Progenitor cell of endocrine pancreas (in vitro differentiated cells): ENCODE data around the gene ZBTB42. TPM values are rescaled to one million over a fixed set of nuclear protein-coding genes. Genes with fewer than 3 reads are reported as not detected.
"Not testable (repeated sequence)": the region's sequence is repeated elsewhere in the genome, so short reads cannot be mapped to it uniquely, and the experiment has no call there.

ENCODE experiments used
- DNase-seq: peaks from one replicate; pipeline ENCODE4 v3.0.0; 2021; ENCODE audit warnings: low spot score; ENCODE audit not compliant: unreplicated experiment
- H3K27ac Mint-ChIP-seq: 2 replicates; pipeline ENCODE4 v1.8.0; 2021; ENCODE audit warnings: mild to moderate bottlenecking, moderate library complexity, mixed read lengths
- H3K27me3 Mint-ChIP-seq: 2 replicates; pipeline ENCODE4 v1.8.0; 2021; ENCODE audit warnings: mixed read lengths
- H3K36me3 Mint-ChIP-seq: 2 replicates; pipeline ENCODE4 v1.8.0; 2022; ENCODE audit warnings: mixed read lengths; ENCODE audit not compliant: insufficient read depth
- H3K4me1 Mint-ChIP-seq: 2 replicates; pipeline ENCODE4 v1.8.0; 2021; ENCODE audit warnings: low read depth, mixed read lengths
- H3K4me3 Mint-ChIP-seq: 2 replicates; pipeline ENCODE4 v1.8.0; 2021; ENCODE audit warnings: low read depth, mild to moderate bottlenecking, moderate library complexity, mixed read lengths
- H3K9me3 Mint-ChIP-seq: 2 replicates; pipeline ENCODE4 v1.8.0; 2021; ENCODE audit warnings: low read depth, mixed read lengths
- CTCF ChIP-seq: fragments of 200-600 bp; sonication (generic); IDR thresholded peaks from one replicate; pipeline ENCODE4 v1.5.0; 2021; ENCODE audit warnings: antibody characterized with exemption, mild to moderate bottlenecking; ENCODE audit not compliant: unreplicated experiment
- total RNA-seq: library from RNA; stranded (reverse); gene quantifications from 2 replicates; pipeline ENCODE4 v1.2.1, GENCODE V29; 2021

ZBTB42 gene
- total RNA-seq, 1 donor from 2014 or later, result 12.3 TPM

DNA sequence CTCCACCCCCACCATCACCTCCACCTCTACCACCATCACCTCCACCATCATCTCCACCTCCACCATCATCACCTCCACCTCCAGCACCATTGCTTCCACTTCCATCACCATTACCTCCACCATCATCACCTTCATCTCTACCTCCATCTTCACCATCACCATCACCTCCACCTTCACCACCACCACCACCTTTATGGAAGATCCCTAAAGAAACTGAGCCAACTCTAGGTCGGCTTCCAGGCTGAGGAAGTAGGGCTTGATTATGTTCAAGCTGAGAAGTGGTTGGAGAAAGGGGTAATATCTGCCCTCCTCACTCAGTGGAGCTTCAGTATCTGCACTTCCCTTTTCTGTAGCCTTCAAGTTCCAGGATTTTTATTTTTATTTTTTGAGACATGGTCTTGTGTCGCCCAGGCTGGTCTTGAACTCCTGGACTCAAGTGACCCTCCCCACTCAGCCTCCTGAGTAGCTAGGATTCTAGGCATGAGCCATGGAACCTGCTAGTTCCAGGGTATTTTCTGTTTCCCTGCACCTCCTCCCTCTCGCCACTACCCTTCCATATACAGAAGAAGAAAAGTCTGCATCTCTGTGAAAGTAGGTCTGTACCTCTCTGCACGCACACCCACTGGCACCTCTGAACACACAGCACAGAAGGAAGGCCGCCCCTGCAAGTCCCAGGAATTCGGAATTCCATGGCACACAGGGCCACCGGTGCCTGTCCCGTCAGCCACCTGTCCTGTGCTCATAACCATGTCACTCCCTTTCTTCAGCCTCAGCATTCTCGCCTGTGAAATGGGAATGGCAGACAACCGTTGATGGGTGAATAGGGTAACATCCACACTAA lies 5.9 kb downstream of the ZBTB42 start:
- no peak for TF ChIP-seq CTCF
- no peaks in the 10 kb centered on the region for H3K4me1 Mint-ChIP-seq
- H3K9me3 Mint-ChIP-seq, result no peaks in the 10 kb centered on the region
- DNase-seq, result no peak
- H3K27me3 Mint-ChIP-seq, result no peaks in the 10 kb centered on the region
- peaks cover 2% of the 10 kb centered on the region for H3K36me3 Mint-ChIP-seq
- peak overlapping the region; percentile 50 for H3K27ac Mint-ChIP-seq
- no peak overlapping the region for H3K4me3 Mint-ChIP-seq

- Mint-ChIP-seq H3K27me3 (no peaks in the 10 kb centered on the region), H3K4me1 (no peaks in the 10 kb centered on the region)
- no peak for TF ChIP-seq CTCF
These were observed 7.6 kb downstream of the ZBTB42 start for GRCh38 chr14:104808456-104808855.

GRCh38 chr14:104810316-104810715 lies 9.4 kb downstream of the ZBTB42 start:
- no peaks in the 10 kb centered on the region for H3K9me3 Mint-ChIP-seq
- no peaks in the 10 kb centered on the region for H3K27me3 Mint-ChIP-seq
- H3K27ac Mint-ChIP-seq, result no peak overlapping the region
- no peak for DNase-seq
- H3K4me1 Mint-ChIP-seq, result no peaks in the 10 kb centered on the region
- TF ChIP-seq CTCF, result no peak
- H3K36me3 Mint-ChIP-seq, result peaks cover 2% of the 10 kb centered on the region
- no peak overlapping the region for H3K4me3 Mint-ChIP-seq

More at GRCh38 chr14:104808456-104808855, 7.6 kb downstream of the ZBTB42 start:
- Mint-ChIP-seq H3K36me3 (peaks cover 2% of the 10 kb centered on the region), H3K9me3 (no peaks in the 10 kb centered on the region), H3K4me3 (no peak overlapping the region), H3K27ac (no peak overlapping the region)
- no peak for DNase-seq

DNA sequence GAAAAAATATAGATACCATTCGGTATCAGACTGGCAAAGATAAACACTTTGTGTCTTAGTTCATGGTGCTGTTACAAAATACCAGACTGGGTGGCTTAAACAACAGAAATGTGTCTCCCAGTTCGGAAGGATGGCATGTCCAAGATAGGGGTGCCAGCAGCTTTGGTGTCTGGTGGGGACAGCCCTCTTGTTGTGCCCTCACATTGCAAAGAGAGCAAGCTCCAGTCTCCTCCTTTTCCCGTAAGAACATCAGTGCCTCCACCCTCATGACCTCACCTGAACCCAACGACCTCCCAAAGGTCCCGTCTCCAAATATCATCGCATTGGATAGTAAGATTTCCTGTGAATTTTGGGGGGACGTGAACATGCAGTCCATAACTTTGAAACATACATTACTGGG lies 12.4 kb downstream of the ZBTB42 start:
- Mint-ChIP-seq H3K4me1 (peaks cover 3% of the 10 kb centered on the region), H3K36me3 (peaks cover 2% of the 10 kb centered on the region), H3K27me3 (no peaks in the 10 kb centered on the region), H3K27ac (no peak overlapping the region), H3K4me3 (no peak overlapping the region), H3K9me3 (no peaks in the 10 kb centered on the region)
- no peak for TF ChIP-seq CTCF
- DNase-seq, result no peak

DNA sequence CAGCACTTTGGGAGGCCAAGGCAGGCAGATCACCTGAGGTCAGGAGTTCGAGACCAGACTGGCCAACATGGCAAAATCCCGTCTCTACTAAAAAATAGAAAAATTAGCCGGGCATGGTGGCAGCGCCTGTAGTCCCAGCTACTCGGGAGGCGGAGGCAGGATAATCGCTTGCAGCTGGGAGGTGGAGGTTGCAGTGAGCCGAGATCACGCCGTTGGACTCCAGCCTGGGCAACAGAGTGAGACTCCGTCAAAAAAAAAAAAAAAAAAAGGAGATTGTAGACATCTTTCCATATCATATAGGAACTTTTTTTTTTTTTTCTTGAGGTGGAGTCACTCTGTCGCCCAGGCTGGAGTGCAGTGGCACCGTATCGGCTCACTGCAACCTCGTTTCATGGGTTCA lies 13.8 kb downstream of the ZBTB42 start:
- DNase-seq, H3K36me3 Mint-ChIP-seq, H3K27me3 Mint-ChIP-seq, H3K9me3 Mint-ChIP-seq, H3K4me1 Mint-ChIP-seq: not testable (repeated sequence)
- peak overlapping the region; percentile 88 for H3K4me3 Mint-ChIP-seq
- H3K27ac Mint-ChIP-seq, result peak overlapping the region; percentile 95

DNA sequence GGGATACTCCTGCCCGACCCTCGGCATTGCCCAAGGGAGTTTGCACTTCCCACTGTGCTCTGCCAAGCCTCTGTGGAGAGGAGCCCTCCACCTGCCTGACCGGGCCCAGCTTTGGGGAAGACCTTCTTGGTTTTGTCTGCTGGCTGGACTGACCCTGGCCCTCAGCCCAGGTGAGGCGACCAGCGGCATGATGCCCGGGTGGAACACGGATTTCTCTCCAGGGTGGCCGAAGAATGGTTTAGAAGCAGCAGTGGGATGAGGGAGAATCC lies 15.6 kb downstream of the ZBTB42 start:
- peaks cover 3% of the 10 kb centered on the region for H3K4me1 Mint-ChIP-seq
- H3K4me3 Mint-ChIP-seq, result peak overlapping the region; percentile 88
- TF ChIP-seq CTCF, result no peak
- H3K27ac Mint-ChIP-seq, result peak overlapping the region; percentile 97
- H3K36me3 Mint-ChIP-seq, result no peaks in the 10 kb centered on the region
- H3K9me3 Mint-ChIP-seq, result no peaks in the 10 kb centered on the region
- no peaks in the 10 kb centered on the region for H3K27me3 Mint-ChIP-seq
- no peak for DNase-seq
